GM19023 (cell line): ENCODE measurements around the gene BAZ2A.
"Not testable (repeated sequence)": the region's sequence is repeated elsewhere in the genome, so short reads cannot be mapped to it uniquely, and the experiment has no call there.

Experiments used
- ATAC-seq: cut with Tn5 transposase; IDR thresholded peaks from one replicate; pipeline ENCODE4 v1.9.1; 2021; ENCODE audit warnings: mild to moderate bottlenecking, moderate library complexity; ENCODE audit not compliant: unreplicated experiment

Gene BAZ2A

DNA sequence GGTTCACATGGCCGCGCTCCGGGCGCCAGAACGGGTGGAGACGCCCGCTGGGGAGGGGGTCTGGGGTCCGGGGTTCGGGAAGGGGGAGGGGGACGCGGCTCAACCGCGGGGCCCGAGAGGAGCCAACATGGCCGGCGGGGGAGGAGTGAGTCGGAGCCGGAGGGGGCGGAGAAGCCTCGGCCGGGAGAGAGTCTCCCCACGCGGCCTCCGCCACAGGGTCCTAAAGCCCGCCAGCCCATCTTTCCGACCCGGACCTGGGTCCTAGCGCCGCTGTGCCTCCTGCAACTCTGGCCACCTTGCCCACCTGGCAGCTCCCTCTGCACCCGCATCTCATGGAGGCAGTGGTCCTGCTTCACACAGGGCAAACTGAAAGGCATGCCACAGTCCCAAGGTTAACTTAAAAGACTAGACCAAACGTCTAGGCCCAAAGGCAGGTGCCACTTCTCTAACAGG lies at the start of gene BAZ2A:
Gene BAZ2A (minus strand): TSS at position 147 of the 453 bp plus-strand sequence. CDS start 12,796 bp downstream, outside the sequence.
- ATAC-seq: peak; percentile 61

DNA sequence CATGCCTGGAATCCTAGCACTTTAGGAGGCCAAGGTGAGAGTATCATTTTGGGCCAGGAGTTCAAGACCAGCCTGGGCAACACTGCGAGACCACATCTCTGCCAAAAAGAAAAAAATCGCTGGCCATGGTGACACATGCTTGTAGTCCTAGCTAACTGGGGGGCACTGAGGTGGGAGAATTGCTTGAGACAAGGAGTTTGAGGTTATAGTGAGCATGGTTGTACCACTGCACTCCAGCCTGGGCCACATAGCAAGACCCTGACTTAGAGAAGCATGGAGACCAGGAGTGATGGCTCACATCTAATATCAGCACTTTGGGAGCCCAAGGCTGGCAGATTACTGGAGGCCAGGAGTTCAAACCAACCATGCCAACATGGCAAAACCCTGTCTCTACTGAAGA lies 48.7 kb upstream of the BAZ2A start:
- ATAC-seq: no peak

DNA sequence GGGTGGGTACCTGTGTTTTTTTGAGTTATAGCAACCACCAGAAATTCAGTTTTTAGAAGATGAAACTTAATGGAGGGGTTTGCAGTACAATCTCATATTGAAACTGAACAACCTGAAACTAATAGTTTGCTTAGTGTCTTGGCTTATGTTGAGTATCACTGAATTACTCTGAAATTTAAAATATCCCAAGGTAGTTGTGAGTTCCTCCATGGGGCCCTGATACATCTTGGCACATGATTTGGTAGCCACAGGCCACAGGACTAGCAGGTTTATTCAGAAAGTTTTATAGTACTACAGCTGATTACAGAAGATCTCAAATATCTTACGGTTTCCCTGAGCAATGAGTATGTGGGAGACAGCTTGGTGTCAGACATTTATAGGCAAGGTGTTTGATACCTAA lies 47.6 kb upstream of the BAZ2A start:
- no peak for ATAC-seq

DNA sequence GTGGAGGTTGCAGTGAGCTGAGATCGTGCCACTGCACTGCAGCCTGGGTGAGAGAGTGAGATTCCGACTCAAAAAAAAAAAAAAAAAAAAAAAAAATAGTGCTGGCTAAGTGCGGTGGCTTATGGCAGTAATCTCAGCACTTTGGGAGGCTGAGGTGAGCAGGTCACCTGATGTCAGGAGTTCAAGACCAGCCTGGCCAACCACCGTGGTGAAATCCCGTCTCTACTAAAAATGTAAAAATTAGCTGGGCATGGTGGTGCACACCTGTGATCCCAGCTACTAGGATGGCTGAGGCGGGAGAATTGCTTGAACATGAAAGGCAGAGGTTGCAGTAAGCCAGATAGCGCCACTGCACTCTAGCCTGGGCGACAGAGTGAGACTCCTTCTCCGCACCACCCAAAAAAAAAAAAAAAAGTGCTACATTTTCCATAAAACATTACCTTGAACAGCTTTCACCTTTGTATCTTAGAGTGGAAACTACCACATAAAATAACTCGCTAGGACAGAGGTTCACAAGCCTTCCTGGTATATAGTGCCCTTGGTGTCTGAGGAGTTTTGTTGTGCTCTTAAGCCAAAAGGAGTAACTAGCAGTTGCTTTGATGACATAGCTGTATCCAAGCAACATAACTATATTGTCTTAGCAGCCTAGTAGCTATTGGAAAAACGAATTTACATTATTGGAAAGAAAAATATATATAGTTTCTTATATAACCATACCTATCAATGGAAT lies 46.9 kb upstream of the BAZ2A start:
- ATAC-seq: no peak

DNA sequence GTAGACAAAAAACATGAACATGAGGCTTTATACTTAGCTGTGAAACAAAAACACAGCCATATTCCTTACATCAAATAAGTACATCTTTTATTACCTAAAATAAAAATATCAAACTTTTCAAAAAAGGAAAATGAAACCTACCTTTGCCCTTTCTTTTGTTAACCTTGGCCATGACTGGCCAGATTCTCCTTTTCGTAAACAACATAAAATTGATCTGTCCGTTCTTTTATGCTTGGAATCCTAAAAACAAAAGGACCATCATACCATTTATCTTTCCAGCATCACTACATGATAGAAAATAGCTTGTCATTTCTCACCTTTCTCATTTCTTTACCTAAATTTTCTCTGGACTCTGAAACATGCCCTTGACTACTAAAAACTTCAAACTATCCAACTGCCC lies 41.5 kb upstream of the BAZ2A start:
- no peak for ATAC-seq

DNA sequence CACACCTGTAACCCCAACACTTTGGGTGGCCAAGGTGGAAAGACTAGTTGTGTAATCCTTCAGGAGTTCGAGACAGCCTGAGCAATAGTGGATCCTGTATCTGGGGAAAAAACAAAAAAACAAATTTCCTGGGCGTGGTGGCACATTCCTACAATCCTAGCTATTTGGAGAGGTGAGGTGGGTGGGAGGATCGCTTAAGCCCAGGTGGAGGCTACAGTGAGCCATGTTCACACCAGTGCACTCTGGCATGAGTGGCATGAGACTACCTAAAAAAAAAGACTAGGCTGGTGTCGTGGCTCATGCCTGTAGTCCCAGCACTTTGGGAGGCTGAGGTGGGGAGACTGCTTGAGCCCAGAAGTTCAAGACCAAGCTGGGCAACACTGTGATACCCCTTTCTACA lies 40.7 kb upstream of the BAZ2A start:
- ATAC-seq: no peak

DNA sequence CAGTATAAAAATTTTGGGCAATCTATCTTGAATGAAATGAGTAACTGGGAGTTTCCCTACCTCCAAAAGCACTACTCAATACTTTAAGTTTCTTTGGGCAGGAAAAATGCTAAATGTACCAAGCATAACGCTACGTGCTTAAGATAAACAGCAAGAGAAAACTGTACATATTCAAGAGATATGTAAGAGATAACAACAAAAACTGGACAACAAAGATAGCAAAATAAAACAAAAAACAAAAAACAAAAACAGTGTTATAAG lies 38.0 kb upstream of the BAZ2A start:
- ATAC-seq: no peak

DNA sequence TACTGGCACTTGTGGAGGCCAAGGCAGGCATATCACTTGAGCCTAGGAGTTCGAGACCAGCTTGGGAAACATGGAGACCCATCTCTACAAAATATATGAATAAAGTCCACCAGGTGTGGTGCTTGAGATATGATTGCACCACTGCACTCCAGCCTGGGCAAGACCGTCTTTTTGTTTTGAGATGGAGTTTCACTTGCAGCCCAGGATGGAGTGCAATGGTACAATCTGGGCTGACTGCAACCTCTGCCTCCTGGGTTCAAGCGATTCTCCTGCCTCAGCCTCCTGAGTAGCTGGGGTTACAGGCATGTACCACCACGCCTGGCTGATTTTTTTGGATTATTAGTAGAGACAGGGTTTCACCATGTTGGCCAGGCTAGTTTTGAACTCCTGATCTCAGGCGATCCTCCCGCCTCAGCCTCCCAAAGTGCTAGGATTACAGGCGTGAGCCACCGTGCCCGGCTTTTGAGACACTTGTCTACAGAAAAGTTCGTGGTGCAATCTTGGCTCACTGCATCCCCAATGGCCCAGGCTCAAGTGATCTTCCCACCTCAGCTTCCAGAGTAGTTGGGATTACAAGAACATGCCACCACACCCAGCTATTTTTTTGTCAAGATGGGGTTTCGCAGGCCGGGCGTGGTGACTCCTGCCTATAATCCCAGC lies 32.0 kb upstream of the BAZ2A start:
- ATAC-seq: no peak

DNA sequence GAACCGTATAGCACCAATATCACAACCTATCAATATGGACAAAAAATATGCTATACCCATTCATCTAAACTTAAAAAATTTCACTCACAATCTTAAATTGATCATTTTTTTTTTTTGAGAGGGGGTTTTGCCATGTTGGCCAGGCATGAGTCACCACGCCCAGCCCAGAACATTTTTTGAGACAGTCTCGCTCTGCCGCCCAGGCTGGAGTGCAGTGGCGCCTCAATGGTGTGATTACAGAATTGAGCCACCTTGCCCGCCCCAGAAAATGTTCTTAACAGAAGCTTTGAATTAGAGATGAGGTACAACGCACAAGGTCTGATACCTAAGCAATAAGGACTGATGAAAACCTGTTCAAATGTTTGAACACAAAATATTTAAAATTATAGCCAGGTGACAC lies 31.4 kb upstream of the BAZ2A start:
- no peak for ATAC-seq

DNA sequence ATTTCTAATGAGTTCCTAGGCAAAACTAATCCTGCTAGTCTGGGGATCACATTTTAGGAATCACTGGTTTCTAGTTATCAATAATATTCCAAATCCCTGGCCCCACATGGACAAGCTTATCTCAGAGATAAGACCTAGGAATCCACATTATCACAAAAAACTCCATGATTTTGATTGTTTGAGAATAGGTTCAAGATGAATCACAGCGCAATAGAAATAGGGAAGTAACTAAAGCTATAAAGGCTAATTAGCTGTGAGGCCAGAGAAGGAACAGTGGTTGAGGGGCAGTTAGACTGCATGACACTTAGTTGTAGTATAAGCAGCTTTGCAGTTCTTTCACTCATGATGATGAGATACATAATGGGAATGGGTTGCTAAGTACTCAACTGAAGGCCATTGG lies 28.8 kb upstream of the BAZ2A start:
- ATAC-seq: no peak

DNA sequence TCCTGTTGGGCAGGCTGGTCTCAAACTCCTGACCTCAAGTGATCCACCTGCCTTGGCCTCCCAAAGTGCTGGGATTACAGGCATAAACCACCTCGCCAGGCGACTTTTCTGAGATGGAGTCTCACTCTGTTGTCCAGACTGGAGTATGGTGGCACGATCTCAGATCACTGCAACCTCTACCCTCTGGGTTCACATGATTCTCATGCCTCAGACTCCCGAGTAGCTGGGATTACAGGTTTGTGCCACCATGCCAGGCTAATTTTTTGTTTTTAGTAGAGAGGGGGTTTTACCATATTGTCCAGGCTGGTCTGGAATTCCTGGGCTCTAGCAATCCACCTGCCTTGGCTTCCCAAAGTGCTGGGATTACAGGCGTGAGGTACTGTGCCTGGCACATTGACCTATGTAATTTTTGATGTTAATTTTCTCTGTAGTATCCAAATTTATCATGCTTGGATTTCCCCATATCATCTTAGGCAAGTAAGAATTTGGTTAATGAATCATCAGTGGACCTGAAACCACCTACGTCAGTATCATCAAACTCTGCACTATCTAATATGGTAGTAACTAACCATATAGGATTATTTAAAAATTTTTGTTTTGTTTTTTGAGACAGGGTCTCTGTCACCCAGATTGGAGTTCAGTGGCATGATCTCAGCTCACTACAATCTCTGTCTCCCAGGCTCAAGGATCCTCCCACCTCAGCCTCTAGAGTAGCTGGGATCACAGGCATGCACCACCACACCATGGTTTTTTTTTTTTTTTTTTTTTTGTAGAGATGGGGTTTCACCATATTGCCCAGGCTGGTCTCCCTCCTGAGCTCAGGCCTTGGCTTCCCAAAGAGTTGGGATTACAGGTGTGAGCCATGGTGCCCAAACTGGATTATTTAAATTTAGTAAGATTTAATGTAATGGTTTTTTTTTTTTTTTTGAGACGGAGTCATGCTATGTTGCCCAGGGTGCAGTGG lies 27.6 kb upstream of the BAZ2A start:
- no peak for ATAC-seq

DNA sequence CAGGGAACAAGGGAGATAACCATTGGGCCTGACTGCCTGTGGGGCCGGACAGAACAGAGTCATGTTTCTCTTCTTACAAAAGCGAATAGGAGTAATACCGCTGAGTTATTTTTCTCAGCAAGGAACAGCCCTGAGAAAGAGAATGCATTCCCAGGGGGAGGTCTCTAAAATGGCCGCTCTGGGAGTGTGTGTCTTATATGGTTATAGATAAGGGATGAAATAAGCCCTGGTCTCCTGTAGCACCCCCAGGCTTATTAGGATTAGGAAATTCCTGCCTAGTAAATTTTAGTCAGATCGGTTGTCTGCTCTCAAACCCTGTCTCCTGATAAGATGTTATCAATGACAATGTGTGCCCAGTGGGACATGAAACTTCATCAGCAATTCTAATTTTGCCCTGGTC lies 23.7 kb upstream of the BAZ2A start:
- ATAC-seq: not testable (repeated sequence)

DNA sequence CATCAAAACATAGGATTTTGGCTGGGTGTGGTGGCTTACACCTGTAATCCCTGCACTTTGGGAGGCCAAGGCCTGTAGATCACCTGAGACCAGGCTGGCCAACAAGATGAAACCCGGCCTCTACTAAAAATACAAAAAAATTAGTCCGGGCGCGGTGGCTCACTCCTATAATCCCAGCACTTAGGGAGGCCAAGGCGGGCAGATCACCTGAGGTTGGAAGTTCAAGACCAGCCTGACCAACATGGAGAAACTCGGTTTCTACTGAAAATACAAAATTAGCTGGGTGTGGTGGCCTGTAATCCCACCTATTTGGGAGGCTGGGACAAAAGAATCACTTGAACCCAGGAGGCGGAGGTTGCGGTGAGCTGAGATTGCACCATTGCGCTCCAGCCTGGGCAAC lies 17.9 kb upstream of the BAZ2A start:
- ATAC-seq: not testable (repeated sequence)

DNA sequence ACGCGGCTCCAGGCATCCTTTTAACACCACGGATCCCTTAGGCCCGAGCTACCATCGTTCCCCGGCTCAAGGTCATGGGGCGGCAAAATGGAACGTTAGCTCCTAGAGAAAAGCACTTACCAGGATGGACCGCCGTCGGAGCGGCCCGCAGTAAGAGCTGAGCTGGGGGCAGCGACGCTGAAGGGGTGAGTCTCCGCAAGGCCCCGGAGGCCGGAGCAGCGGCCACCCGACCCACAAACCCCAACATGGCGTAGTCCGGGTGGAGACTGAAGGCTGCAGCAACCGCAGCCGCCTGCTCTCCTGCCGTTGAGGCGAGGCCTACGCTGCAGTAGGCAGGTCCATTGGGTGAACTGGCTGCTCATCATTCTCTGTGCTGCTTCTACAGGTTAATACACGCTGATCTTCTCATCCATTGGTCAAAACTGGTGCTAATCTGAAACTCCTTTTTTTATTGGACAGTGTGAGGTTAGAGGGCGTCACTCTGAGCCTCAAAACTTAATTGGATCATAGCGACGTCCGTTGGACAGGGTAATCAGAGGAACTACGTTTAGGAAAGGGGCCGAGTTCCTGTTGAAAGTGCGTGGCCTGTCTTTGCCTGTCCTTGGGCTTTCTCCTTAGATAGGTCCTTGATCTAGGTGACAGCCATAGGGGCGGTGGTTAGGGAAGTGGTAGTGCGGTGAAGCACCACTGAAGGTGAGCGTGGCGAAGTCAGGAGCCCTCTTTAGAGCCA lies 15.8 kb upstream of the BAZ2A start, which contains the start of gene ATP5F1B:
Gene ATP5F1B (minus strand): TSS at position 268 of the 730 bp plus-strand sequence. CDS start 21 bp downstream, at position 247.
- ATAC-seq: peak; percentile 99

DNA sequence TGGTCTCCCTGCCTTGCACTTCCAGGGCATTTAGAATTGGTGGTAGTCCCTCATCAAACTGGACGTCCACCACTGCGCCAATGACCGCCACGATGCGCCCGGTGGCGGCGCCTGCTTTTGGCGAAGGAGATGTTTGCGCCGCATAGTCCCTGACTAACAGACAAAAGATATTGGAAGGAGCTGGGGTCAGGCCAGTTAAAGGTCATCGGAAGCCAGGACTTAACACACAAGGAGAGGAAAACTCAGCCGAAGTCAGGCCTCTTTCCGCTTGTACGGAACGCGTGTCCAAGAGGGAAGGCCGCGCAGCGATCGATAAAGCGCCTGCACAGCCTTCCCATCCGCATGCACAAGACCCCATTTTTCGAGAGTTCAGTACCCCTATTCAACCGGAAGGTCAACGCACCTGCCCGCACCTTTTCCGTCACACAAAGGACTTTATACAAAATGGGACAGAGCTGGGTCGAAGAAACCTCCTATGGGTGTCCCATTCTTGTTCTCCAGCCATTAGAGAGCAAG lies 15.1 kb upstream of the BAZ2A start:
- ATAC-seq: no peak

DNA sequence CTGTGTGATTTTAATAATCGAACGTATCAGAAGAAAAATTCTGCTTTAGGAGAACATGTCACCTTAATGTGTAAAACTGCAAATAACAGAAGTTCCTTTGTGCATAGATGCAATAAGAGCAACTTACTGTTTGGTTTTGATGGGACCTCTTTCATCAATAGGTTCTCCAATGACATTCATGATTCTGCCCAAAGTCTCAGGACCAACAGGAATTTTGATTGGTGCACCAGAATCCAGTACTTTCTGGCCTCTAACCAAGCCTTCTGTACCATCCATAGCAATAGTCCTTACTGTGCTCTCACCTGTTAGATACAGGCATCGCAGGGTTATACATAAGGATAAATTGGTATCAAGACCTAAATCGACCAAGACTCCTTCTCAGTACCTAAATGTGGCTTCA lies 14.5 kb upstream of the BAZ2A start:
- ATAC-seq: no peak

DNA sequence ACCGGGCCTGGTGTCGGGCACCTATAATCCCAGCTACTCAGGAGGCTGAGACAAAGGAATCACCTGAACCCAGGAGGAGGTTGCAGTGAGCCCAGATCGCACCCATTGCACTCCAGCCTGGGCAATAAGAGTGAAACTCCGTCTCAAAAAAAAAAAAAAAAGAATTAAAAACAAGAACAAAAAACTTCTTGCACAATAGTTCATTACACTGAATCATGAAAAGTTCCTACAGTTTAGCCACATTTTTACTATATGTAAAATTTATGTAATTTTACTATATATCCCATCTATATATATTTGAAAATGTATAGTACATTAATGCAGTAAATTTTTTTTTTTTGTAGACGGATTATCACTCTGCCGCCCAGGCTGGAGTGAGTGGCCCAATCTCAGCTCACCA lies 11.1 kb upstream of the BAZ2A start:
- no peak for ATAC-seq

DNA sequence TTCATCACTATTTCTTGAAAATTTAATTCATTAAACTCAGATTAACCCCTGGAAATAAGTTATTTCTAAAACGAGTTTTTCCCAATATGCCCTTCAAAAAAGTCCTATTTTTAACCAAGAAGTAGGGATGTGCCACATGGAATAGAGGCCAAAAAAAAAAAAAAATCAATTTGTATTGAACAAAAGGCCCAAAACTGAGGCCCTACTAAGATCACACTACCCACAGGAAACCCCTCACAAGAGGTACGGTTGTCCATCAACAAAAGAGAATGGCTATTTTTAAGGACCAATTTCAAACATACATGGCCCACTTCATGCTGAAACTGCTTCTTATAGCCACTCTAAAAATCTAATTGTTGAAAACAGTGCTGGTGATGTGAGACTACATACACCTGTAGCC lies 7.5 kb upstream of the BAZ2A start:
- ATAC-seq: no peak

DNA sequence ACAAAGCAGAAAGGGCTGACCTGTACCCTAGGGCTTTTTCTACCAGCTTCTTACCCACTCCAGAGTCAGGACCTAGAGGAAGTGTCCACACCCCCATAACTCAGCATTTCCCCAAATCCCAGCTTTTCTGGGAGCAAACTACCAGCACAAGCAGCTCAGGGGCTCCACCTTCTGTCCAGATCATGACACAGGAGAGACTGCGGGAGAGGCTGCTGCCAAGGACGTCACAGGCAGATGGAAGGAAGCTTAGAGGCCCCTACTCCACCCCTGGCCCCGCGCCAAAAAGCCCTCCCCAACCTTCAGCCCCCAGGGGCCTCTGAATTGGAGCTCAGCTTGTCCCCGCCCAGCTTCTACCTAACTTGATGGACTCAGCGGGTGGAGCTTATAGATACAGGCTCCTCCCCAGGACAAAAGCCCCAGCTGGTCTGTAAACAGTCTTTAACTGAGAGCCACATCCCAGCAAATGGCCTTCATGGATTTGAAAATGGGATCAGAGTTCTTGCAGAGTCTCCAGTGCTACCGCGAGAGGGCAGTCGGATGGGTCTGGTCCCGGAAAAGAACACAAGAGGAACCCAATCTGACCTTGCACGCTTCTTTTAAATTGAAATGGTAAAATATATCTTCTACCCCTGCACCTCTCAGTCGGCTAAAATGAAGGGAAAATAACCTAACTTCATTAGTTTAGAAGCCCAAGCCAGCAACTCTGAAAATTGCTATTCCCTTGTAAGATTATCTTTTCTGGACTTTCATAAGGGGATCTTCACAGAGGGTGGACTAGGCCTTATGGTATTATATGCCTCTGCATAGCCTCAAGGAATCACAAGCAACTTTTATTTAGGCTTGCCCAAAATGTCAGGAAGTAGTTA lies 6.8 kb upstream of the BAZ2A start:
- ATAC-seq: peak; percentile 55
